GM06990 (cell line): ENCODE results near the gene GALNT7.

ENCODE experiments used
- DNase-seq: peaks from one replicate; pipeline ENCODE4 v3.0.0-alpha.2; 2011; ENCODE audit not compliant: insufficient read length; ENCODE audit errors: extremely low read depth
- H3K27me3 ChIP-seq: replicated peaks from 2 replicates; pipeline ENCODE4 v1.6.0; 2011; ENCODE audit warnings: low read length; ENCODE audit not compliant: control insufficient read depth, insufficient read depth
- H3K36me3 ChIP-seq: 2 replicates; pipeline ENCODE4 v1.5.1; 2011; ENCODE audit warnings: low read length; ENCODE audit not compliant: control insufficient read depth, insufficient read depth
- H3K4me3 ChIP-seq: replicated peaks from 2 replicates; pipeline ENCODE4 v1.5.1; 2011; ENCODE audit warnings: low read depth, mild to moderate bottlenecking, control low read depth, low read length
- TF ChIP-seq, protein P1 (sequence below): IDR thresholded peaks from 2 replicates; pipeline ENCODE4 v1.5.1; 2011; ENCODE audit warnings: low read length, control low read depth, mild to moderate bottlenecking, inconsistent platforms; ENCODE audit not compliant: insufficient read depth, poor library complexity, severe bottlenecking

Gene GALNT7

DNA sequence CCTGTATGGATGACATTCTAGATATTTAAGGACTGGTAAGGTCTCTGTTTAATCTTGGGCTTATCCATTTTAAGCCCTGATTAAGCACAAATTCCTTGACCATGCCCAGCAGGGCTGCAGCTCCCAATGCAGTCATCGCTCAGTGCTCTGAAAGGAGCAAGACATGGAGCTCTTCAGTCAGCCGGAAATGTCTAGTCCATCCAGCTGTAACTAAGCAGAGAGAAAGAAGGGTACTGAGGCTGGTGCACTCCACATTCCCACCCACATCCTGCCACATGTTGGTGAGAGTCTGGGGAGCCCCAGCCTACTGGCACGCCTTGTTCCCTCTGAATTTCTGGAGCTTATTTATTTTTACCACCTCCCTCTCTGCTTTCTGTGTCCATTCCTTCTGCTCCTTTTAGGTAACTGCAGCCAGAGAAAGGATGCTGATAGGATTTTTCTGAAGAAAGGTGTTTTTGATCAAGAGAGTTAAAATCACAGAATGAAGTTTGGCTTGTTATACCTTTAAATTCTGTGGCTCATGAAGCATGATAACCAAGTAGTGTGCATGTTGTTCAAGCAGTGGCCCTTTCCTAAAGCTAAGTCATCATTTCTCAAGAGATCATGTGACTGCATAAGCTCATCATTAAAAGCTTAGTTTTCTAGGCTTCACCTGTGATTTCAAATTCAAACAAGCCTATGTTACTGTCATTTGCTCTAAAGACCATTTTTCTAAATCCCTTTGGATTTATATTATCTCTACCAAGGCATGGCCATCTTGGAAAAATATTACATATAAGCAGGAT, 74.0 kb downstream of the GALNT7 start:
- TF ChIP-seq, protein P1, sequence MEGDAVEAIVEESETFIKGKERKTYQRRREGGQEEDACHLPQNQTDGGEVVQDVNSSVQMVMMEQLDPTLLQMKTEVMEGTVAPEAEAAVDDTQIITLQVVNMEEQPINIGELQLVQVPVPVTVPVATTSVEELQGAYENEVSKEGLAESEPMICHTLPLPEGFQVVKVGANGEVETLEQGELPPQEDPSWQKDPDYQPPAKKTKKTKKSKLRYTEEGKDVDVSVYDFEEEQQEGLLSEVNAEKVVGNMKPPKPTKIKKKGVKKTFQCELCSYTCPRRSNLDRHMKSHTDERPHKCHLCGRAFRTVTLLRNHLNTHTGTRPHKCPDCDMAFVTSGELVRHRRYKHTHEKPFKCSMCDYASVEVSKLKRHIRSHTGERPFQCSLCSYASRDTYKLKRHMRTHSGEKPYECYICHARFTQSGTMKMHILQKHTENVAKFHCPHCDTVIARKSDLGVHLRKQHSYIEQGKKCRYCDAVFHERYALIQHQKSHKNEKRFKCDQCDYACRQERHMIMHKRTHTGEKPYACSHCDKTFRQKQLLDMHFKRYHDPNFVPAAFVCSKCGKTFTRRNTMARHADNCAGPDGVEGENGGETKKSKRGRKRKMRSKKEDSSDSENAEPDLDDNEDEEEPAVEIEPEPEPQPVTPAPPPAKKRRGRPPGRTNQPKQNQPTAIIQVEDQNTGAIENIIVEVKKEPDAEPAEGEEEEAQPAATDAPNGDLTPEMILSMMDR, result no peak
- Histone ChIP-seq H3K4me3 (no peak overlapping the region), H3K27me3 (no peaks in the 10 kb centered on the region), H3K36me3 (no peaks in the 10 kb centered on the region)
- DNase-seq, result no peak

DNA sequence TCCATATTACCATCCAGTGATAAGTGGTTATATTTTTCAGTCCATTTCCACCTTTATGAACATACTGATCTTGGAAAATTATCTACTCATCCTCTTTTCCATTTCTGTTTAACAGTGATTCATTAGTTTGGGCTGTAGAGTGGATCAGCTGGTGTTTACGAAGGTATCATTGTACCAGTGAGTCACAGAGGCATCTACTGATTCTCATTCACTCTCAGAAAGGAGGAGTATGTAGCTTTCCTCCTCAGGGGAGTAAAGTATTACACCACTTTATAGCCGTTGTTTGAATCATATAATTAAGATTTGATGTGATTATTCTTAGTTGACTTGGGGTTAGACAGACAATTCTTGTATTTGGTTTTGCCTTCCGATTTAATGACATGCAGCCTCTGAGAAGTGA, 74.7 kb downstream of the GALNT7 start:
- Histone ChIP-seq H3K4me3 (no peak overlapping the region), H3K36me3 (no peaks in the 10 kb centered on the region), H3K27me3 (no peaks in the 10 kb centered on the region)
- TF ChIP-seq, protein P1, result no peak
- no peak for DNase-seq

DNA sequence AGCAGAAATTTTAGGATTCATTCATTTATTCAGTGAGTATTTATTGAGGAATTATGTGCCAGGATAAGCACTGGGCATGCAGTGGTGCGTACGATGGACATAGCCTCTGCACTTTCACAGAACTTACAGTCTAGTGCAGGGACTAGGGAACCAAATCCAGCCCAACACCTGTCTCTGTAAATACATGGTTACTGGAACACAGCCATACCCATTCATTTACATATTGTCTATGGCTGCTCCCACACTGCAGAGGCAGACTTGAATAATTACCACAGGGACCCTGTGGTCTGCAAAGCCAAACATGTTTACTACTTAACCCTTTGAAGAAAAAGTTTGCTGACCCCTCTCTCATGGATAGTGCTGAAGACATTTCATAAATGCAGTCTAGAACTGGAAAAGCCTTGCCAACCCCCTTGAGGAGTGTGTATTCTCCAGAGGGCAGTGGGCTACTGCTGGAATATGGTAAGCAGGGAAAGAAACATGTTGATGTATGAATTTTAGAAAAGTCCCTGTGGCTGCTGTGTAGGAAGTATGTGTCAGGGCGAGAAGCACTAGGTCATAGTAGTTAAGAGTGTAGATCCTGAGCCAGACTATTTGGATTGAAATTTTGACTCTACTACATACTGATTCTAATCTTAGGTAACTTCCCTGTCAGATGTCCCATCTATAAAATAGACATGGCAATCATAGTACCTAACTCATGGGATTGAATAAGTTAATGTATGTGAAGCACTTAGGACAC, 75.5 kb downstream of the GALNT7 start:
- DNase-seq, result no peak
- TF ChIP-seq, protein P1, result no peak
- no peaks in the 10 kb centered on the region for H3K36me3 ChIP-seq
- H3K27me3 ChIP-seq, result no peaks in the 10 kb centered on the region
- H3K4me3 ChIP-seq, result no peak overlapping the region

DNA sequence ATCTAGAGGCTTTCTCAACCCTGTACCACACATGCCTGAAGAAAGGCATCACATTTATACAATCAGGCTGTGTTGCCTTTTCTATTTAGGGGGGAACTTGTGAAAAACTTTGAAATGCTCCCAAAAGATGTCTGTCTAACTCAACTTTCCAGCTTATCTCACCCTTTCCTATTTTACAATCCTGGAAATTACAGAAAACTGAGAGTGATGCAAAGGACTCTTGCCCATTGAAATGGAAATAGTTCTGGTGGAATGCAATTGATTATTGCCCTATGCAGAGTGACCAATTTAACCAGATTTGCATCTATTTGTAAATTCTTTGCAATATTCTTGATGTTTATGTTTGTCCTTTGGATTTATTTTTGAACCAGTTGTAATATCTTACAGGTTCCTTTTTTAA, 77.3 kb downstream of the GALNT7 start:
- Histone ChIP-seq H3K4me3 (no peak overlapping the region), H3K27me3 (no peaks in the 10 kb centered on the region), H3K36me3 (peaks cover 1% of the 10 kb centered on the region; the same call in 1 of the 2 replicates)
- TF ChIP-seq, protein P1, result no peak
- DNase-seq, result no peak

DNA sequence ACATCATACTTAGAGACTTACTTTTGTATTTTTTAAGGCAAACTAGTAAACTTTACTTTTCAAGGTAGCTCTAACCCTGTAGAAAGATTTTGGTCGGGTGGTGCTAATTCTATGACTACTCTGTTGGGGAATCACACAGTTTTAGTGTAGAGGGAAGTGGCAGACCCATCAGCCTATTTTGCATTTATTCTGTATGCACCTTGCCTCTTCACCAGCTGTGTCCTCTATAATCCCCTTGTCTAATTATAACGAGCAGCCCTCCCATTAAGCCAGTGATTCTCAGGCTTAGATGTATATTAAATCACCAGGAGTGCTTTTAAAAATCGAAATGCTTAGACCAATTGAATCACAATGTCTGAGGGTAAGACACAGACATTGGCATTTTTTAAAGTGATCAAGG, 78.1 kb downstream of the GALNT7 start:
- Histone ChIP-seq H3K27me3 (no peaks in the 10 kb centered on the region), H3K4me3 (no peak overlapping the region), H3K36me3 (peaks cover 1% of the 10 kb centered on the region; the same call in 1 of the 2 replicates)
- TF ChIP-seq, protein P1, result no peak
- no peak for DNase-seq
